IMR-90 (cell line): ENCODE results near the gene PRIMA1. TPM values are rescaled to one million over a fixed set of nuclear protein-coding genes. Genes with fewer than 3 reads are reported as not detected.

Source experiments
- ATAC-seq: fragments of 200-7000 bp; cut with Tn5 transposase; 2 replicates; pipeline ENCODE4 v1.9.1; 2020; ENCODE audit warnings: low read depth, mild to moderate bottlenecking, moderate library complexity
- BruUV-seq: library from RNA; stranded (reverse); fragments of 400-500 nt; replicated peaks from 2 replicates; lab custom pipeline; 2021; lab: Mats Ljungman, UMichigan
- CTCF ChIA-PET: fragments of 300-600 bp; formaldehyde crosslinking; extraction: SDS; loops from one replicate; lab custom pipeline; 2021; ENCODE audit warnings: antibody characterized with exemption; lab: Yijun Ruan, JAX
- POLR2A ChIA-PET: fragments of 300-600 bp; sonication (Branson Sonifier 250); formaldehyde crosslinking; loops from one replicate; lab custom pipeline; 2022; ENCODE audit warnings: antibody characterized with exemption; ENCODE audit not compliant: unreplicated experiment; lab: Charles Lee
- DNase-seq: peaks from one replicate; pipeline ENCODE4 v3.0.0; 2013
- H2AFZ ChIP-seq: replicated peaks from 2 replicates; pipeline ENCODE3; 2013; ENCODE audit warnings: low read length, mild to moderate bottlenecking; ENCODE audit not compliant: poor library complexity
- H2AK5ac ChIP-seq: 2 replicates; pipeline ENCODE4 v1.6.1; 2013; ENCODE audit warnings: low read depth, low read length, inconsistent platforms
- H2AK9ac ChIP-seq: replicated peaks from 2 replicates; pipeline ENCODE3; 2013; ENCODE audit warnings: mild to moderate bottlenecking, low read depth, low read length, moderate library complexity; ENCODE audit not compliant: poor library complexity
- H2BK120ac ChIP-seq: 2 replicates; pipeline ENCODE4 v1.6.1; 2013; ENCODE audit warnings: low read depth, low read length, inconsistent platforms
- H2BK15ac ChIP-seq: 3 replicates; pipeline ENCODE4 v1.6.1; 2013; ENCODE audit warnings: low read depth, low read length, inconsistent platforms
- H2BK20ac ChIP-seq: 2 replicates; pipeline ENCODE4 v1.6.1; 2013; ENCODE audit warnings: low read depth, mild to moderate bottlenecking, inconsistent platforms, low read length, moderate library complexity
- H2BK5ac ChIP-seq: 2 replicates; pipeline ENCODE4 v1.6.1; 2013; ENCODE audit warnings: mild to moderate bottlenecking, low read depth, low read length, inconsistent platforms; ENCODE audit not compliant: poor library complexity, severe bottlenecking
- H3K14ac ChIP-seq: replicated peaks from 2 replicates; pipeline ENCODE4 v1.6.1; 2013; ENCODE audit warnings: low read depth, low read length, inconsistent platforms
- H3K18ac ChIP-seq: 2 replicates; pipeline ENCODE4 v1.6.1; 2013; ENCODE audit warnings: low read depth, low read length, control low read depth
- H3K23ac ChIP-seq: 2 replicates; pipeline ENCODE4 v1.6.1; 2013; ENCODE audit warnings: low read depth, low read length, inconsistent platforms
- H3K27ac ChIP-seq: 2 replicates; pipeline ENCODE4 v1.5.1; 2013; ENCODE audit warnings: mild to moderate bottlenecking, control low read depth, low read length; ENCODE audit not compliant: insufficient read depth
- H3K27me3 ChIP-seq: 2 replicates; pipeline ENCODE4 v1.6.1; 2013; ENCODE audit warnings: low read length; ENCODE audit not compliant: control insufficient read depth, insufficient read depth
- H3K36me3 ChIP-seq: 2 replicates; pipeline ENCODE4 v1.6.1; 2013; ENCODE audit warnings: low read length, mixed read lengths; ENCODE audit not compliant: control insufficient read depth, insufficient read depth
- H3K4ac ChIP-seq: 2 replicates; pipeline ENCODE4 v1.6.1; 2013; ENCODE audit warnings: low read depth, low read length, inconsistent platforms
- H3K4me1 ChIP-seq: 2 replicates; pipeline ENCODE4 v1.6.1; 2013; ENCODE audit warnings: low read length, mixed read lengths; ENCODE audit not compliant: control insufficient read depth, insufficient read depth
- H3K4me2 ChIP-seq: 2 replicates; pipeline ENCODE4 v1.6.1; 2013; ENCODE audit warnings: low read depth, mild to moderate bottlenecking, control low read depth, low read length, moderate library complexity
- H3K4me3 ChIP-seq: 2 replicates; pipeline ENCODE4 v1.5.1; 2013; ENCODE audit warnings: low read depth, mild to moderate bottlenecking, control low read depth, low read length, moderate library complexity; ENCODE audit not compliant: insufficient read depth
- H3K56ac ChIP-seq: 2 replicates; pipeline ENCODE4 v1.6.1; 2013; ENCODE audit warnings: low read length, inconsistent platforms; ENCODE audit not compliant: insufficient read depth; ENCODE audit errors: extremely low read depth
- H3K79me1 ChIP-seq, 2 experiments: 2 replicates each; pipeline ENCODE4 v1.6.1; 2013; ENCODE audit warnings: low read length in 2 of 2, inconsistent platforms in 1 of 2, low read depth in 1 of 2
- H3K9ac ChIP-seq: 2 replicates; pipeline ENCODE4 v1.6.1; 2013; ENCODE audit warnings: low read depth, low read length, control low read depth
- H3K9me1 ChIP-seq: 2 replicates; pipeline ENCODE4 v1.6.1; 2013; ENCODE audit warnings: low read length, inconsistent platforms; ENCODE audit not compliant: insufficient read depth
- H3K9me3 ChIP-seq: 2 replicates; pipeline ENCODE4 v1.6.1; 2013; ENCODE audit warnings: low read length; ENCODE audit not compliant: control insufficient read depth, insufficient read depth
- H4K20me1 ChIP-seq: 2 replicates; pipeline ENCODE4 v1.6.1; 2013; ENCODE audit warnings: low read length, inconsistent platforms; ENCODE audit not compliant: insufficient read depth
- H4K5ac ChIP-seq: 2 replicates; pipeline ENCODE4 v1.6.1; 2013; ENCODE audit warnings: mild to moderate bottlenecking, low read depth, low read length, control low read depth
- H4K8ac ChIP-seq, 2 experiments: 2 replicates each; pipeline ENCODE4 v1.6.1; 2013; ENCODE audit warnings: low read depth in 2 of 2, low read length in 2 of 2, control low read depth in 1 of 2, inconsistent platforms in 1 of 2
- H4K91ac ChIP-seq: 2 replicates; pipeline ENCODE4 v1.6.1; 2013; ENCODE audit warnings: low read depth, low read length, inconsistent platforms; ENCODE audit not compliant: insufficient read depth
- BHLHE40 ChIP-seq: fragments of 150-350 bp; IDR thresholded peaks from 2 replicates; pipeline ENCODE4 v1.6.1; 2016; ENCODE audit warnings: mild to moderate bottlenecking, low read depth, low read length
- CHD1 ChIP-seq: IDR thresholded peaks from 2 replicates; pipeline ENCODE4 v1.6.1; 2012; ENCODE audit warnings: low read depth, low read length, improper control_type of control experiment
- CTCF ChIP-seq: conservative IDR thresholded peaks from 2 replicates; pipeline ENCODE4 v1.5.1; 2012; ENCODE audit warnings: mild to moderate bottlenecking, low read depth, low read length, improper control_type of control experiment
- ELK1 ChIP-seq: fragments of 150-350 bp; IDR thresholded peaks from 2 replicates; pipeline ENCODE4 v1.6.1; 2016; ENCODE audit warnings: low read depth, mild to moderate bottlenecking, low read length, moderate library complexity, borderline replicate concordance
- FOS ChIP-seq: fragments of 150-350 bp; IDR thresholded peaks from 2 replicates; pipeline ENCODE4 v1.6.1; 2016; ENCODE audit warnings: low read depth, low read length
- MAFK ChIP-seq: IDR thresholded peaks from 2 replicates; pipeline ENCODE4 v1.6.1; 2012; ENCODE audit warnings: low read depth, low read length, improper control_type of control experiment
- MAZ ChIP-seq: IDR thresholded peaks from 2 replicates; pipeline ENCODE4 v1.6.1; 2012; ENCODE audit warnings: low read depth, mild to moderate bottlenecking, low read length, improper control_type of control experiment, moderate library complexity, borderline replicate concordance
- MXI1 ChIP-seq: IDR thresholded peaks from 2 replicates; pipeline ENCODE4 v1.6.1; 2012; ENCODE audit warnings: low read depth, mild to moderate bottlenecking, low read length, moderate library complexity, borderline replicate concordance
- NFE2L2 ChIP-seq: fragments of 150-350 bp; IDR thresholded peaks from 2 replicates; pipeline ENCODE4 v1.6.1; 2016; ENCODE audit warnings: low read depth, mild to moderate bottlenecking, low read length
- POLR2A ChIP-seq: IDR thresholded peaks from 2 replicates; pipeline ENCODE4 v1.6.1; 2012; ENCODE audit warnings: mild to moderate bottlenecking, low read depth, low read length
- RCOR1 ChIP-seq: IDR thresholded peaks from 2 replicates; pipeline ENCODE4 v1.6.1; 2012; ENCODE audit warnings: mild to moderate bottlenecking, low read length, improper control_type of control experiment; ENCODE audit not compliant: insufficient replicate concordance
- RFX5 ChIP-seq: IDR thresholded peaks from 2 replicates; pipeline ENCODE4 v1.8.0; 2012; ENCODE audit warnings: low read depth, mild to moderate bottlenecking, low read length, moderate library complexity
- SMC3 ChIP-seq: fragments of 150-350 bp; IDR thresholded peaks from 2 replicates; pipeline ENCODE4 v1.6.1; 2016; ENCODE audit warnings: low read depth, mild to moderate bottlenecking, antibody characterized with exemption, low read length, moderate library complexity
- WGBS, 2 experiments: methylation state at CpG; one replicate each; pipeline versions ENCODE4 v1.1.5 to v1.1.7; 2013; ENCODE audit warnings: missing lambda C conversion rate in 2 of 2; ENCODE audit not compliant: insufficient read length in 1 of 2; ENCODE audit errors: extremely low coverage in 2 of 2; 5-methylcytosine and 5-hydroxymethylcytosine counted together
- dilution Hi-C: fragments of 300-500 bp; cut with HindIII; formaldehyde crosslinking; loops from one replicate; pipeline ENCODE4 v1.14.3; 2018; ENCODE audit warnings: low sequenced_read_pairs; ENCODE audit not compliant: unreplicated experiment
- in situ Hi-C: fragments of 300-500 bp; cut with MboI; formaldehyde crosslinking; loops from 3 replicates; pipeline ENCODE4 v1.14.3; 2019; ENCODE audit warnings: low sequenced_read_pairs, inconsistent platforms, mixed read lengths
- intact Hi-C: fragments of 100-400 bp; cut with micrococcal nuclease; formaldehyde crosslinking; loops from 2 replicates; pipeline ENCODE4 v1.10.0; 2022
- polyA plus RNA-seq, 3 experiments: library from polyadenylated mRNA; depleted of rRNA; stranded (reverse); fragments of >200 nt; gene quantifications; 2 replicates each; pipeline ENCODE4 v1.2.3, GENCODE V29; 2012; ENCODE audit warnings: low replicate concordance in 1 of 3
- total RNA-seq: library from RNA; depleted of rRNA; stranded (reverse); fragments of >200 nt; gene quantifications from 2 replicates; pipeline ENCODE4 v1.2.3, GENCODE V29; 2012

The PRIMA1 gene
- total and polyA plus RNA-seq, 2 of the 4 experiments (the other 2 are of a cell fraction): not detected

GRCh38 chr14:93751946-93752655 is 36.2 kb downstream of the PRIMA1 start:
- Histone ChIP-seq H4K91ac (no peak overlapping the region), H4K8ac (no peak overlapping the region), H2BK120ac (no peak overlapping the region), H2BK5ac (no peak overlapping the region), H3K4me3 (no peak overlapping the region), H3K4ac (no peak overlapping the region), H3K14ac (no peak overlapping the region), H3K18ac (no peak overlapping the region), H2BK20ac (no peak overlapping the region), H3K27ac (no peak overlapping the region), H2BK15ac (no peak overlapping the region), H2AFZ (no peak overlapping the region), H2AK9ac (no peak overlapping the region), H3K36me3 (no peaks in the 10 kb centered on the region), H3K79me1 (no peaks in the 10 kb centered on the region), H3K9me3 (peaks cover 7% of the 10 kb centered on the region), H3K27me3 (no peaks in the 10 kb centered on the region), H3K4me1 (no peaks in the 10 kb centered on the region), H3K23ac (no peak overlapping the region), H3K9me1 (no peaks in the 10 kb centered on the region), H4K20me1 (no peaks in the 10 kb centered on the region), H3K9ac (no peak overlapping the region), H2AK5ac (no peak overlapping the region), H3K4me2 (no peak overlapping the region), H4K5ac (no peak overlapping the region), H3K56ac (no peak overlapping the region)
- dilution Hi-C loops (no loop called here), intact Hi-C loops (no loop called here), in situ Hi-C loops (no loop called here)
- no peak for DNase-seq
- 30% methylated on average over 8 of the region's 19 CpGs; no CpG with 5 or more reads in 1 of the 2 experiments for WGBS, 2 experiments
- no peak for ATAC-seq
- TF ChIP-seq FOS (no peak), MAZ (no peak), NFE2L2 (no peak), CTCF (no peak), BHLHE40 (no peak), SMC3 (no peak), POLR2A (no peak), CHD1 (no peak), MXI1 (no peak), RFX5 (no peak), ELK1 (no peak), RCOR1 (no peak), MAFK (no peak)
- ChIA-PET CTCF (no interaction called here), POLR2A (no interaction called here)
- BruUV-seq: no TSS peak
